ENCODE data around the gene LRRC63. TPM values are rescaled to one million over a fixed set of nuclear protein-coding genes. Genes with fewer than 3 reads are reported as not detected.

The LRRC63 gene
- 0.28 TPM in 1 of 2 replicates, not detected in the other for total RNA-seq (2011; cell fraction: chromatin; rRNA removed; ENCODE audit: low replicate concordance)
- not detected in 2 replicates for total RNA-seq (2011; cell fraction: nucleolus; rRNA removed)
- not detected in 2 replicates for total RNA-seq (2011; cell fraction: nucleoplasm; rRNA removed)
- 0.08 TPM in 1 of 2 replicates, not detected in the other for total RNA-seq (2014; rRNA removed)
- total RNA-seq (2014; rRNA removed; fragmentation: Illumina TruSeq; extraction: Trizol) = 0.22 and 0.29 TPM in 2 replicates
- 0.11 and 0.22 TPM in 2 replicates for total RNA-seq (2015; rRNA removed; fragmentation: Illumina TruSeq; extraction: Trizol)
- total RNA-seq (2021) = 0.16 and 0.18 TPM in 2 replicates
- 0.05 and 0.07 TPM in 2 replicates for polyA plus RNA-seq (2011; rRNA removed)
- not detected in 2 replicates for polyA plus RNA-seq (2011; cell fraction: cytosol; rRNA removed)
- polyA plus RNA-seq (2011; cell fraction: nucleus; rRNA removed) = 0.14 and 0.17 TPM in 2 replicates
- polyA plus RNA-seq (2012) = 0.21 and 0.44 TPM in 2 replicates
- polyA plus RNA-seq (2014; fragmentation: Illumina TruSeq; extraction: Trizol) = 0.18 and 0.25 TPM in 2 replicates
- under 1 TPM; 0.21 to 0.25 TPM for polyA plus RNA-seq (2014; fragmentation: Nextera tagmentation; extraction: Ambion mirVana)
- polyA plus RNA-seq (2014; rRNA removed) = 0.19 and 0.41 TPM in 2 replicates
- polyA minus RNA-seq (2011; rRNA and poly(A)+ RNA removed) = 0.09 TPM in 1 of 2 replicates, not detected in the other
- not detected in 2 replicates for polyA minus RNA-seq (2011; cell fraction: cytosol; rRNA and poly(A)+ RNA removed)
- 0.13 and 0.22 TPM in 2 replicates for polyA minus RNA-seq (2011; cell fraction: nucleus; rRNA and poly(A)+ RNA removed)
- percentile 28 among the genes with signal in this experiment for Bru-seq, nascent RNA
- percentile 27 among the genes with signal in this experiment for BruChase-seq, experiment 1, labeled RNA remaining after a 2-hour chase
- BruChase-seq, experiment 2, labeled RNA remaining after a 6-hour chase = percentile 26 among the genes with signal in this experiment
- long read RNA-seq, experiment 1 = 0 reads
- long read RNA-seq, experiment 2 = 0 reads
- long read RNA-seq, experiment 3 = 0 reads

- no peaks in the 10 kb centered on the region for H3K36me3 ChIP-seq (ENCODE audit: control insufficient read depth, insufficient read depth, low read length)
- intact Hi-C loops (cut with micrococcal nuclease) = loop anchor here (2.0 kb wide), 1 partner anchor 29 kb away; the partner anchor contains the start of gene LCP1
- 5% methylated on average over 17 of the region's 53 CpGs for WGBS (ENCODE audit: insufficient coverage, low coverage, missing lambda C conversion rate)
- POLR2A ChIA-PET = interaction anchor here (0.5 kb wide), 1 partner anchor 30 kb away, joined by 3 read pairs; the partner anchor contains the start of gene LCP1
- H3K4me1 ChIP-seq (replicated peaks in 1 of 2; ENCODE audit: control insufficient read depth in 2 of 2, insufficient read depth in 2 of 2, low read length in 2 of 2) = peaks cover 5 to 6% of the 10 kb centered on the region in 2 experiments; a peak in 3 of 5 replicates
- no peaks in the 10 kb centered on the region for H3K9me3 ChIP-seq (replicated peaks; ENCODE audit: control insufficient read depth, insufficient read depth, low read depth, low read length)
- CTCF ChIA-PET (ENCODE audit: low intra/inter-chr PET ratio) = no interaction called here
- no peaks in the 10 kb centered on the region for H3K79me2 ChIP-seq (ENCODE audit: control insufficient read depth, insufficient read depth, low read length)
- H3K4me3 ChIP-seq = peak within 1 kb of the TSS; percentile 45
- BruUV-seq (replicated peaks) = TSS peak; percentile 76
- in situ Hi-C loops (cut with MboI) = no loop called here
- H2AFZ ChIP-seq (ENCODE audit: low read depth, low read length) = peak within 1 kb of the TSS; percentile 95
- H3K27ac ChIP-seq (ENCODE audit: extremely low read depth, low read depth, low read length) = peak within 1 kb of the TSS; percentile 68
- H4K20me1 ChIP-seq (replicated peaks; ENCODE audit: control insufficient read depth, insufficient read depth, low read length) = no peaks in the 10 kb centered on the region
- H3K27me3 ChIP-seq (ENCODE audit: control insufficient read depth in 2 of 2, insufficient read depth in 2 of 2, low read length in 2 of 2) = no peaks in the 10 kb centered on the region
- peak; percentile 67 to 88 (median 77) for DNase-seq (ENCODE audit: extremely low read depth in 1 of 4, low spot score in 3 of 4)
- no peak for FAIRE-seq
- H3K9ac ChIP-seq (ENCODE audit: insufficient read depth in 1 of 2, low read depth in 2 of 2, low read length in 2 of 2) = peak within 1 kb of the TSS; percentile 56 to 82
- ATAC-seq = peak; percentile 99
- peak within 1 kb of the TSS; percentile 77 for H3K4me2 ChIP-seq (ENCODE audit: insufficient read depth, low read length)
- no peaks in the 10 kb centered on the region for H3K9me1 ChIP-seq (ENCODE audit: control insufficient read depth, insufficient read depth, low read length)
- TF ChIP-seq RBFOX2 (IDR thresholded peaks at IDR 0.05; ENCODE audit: low read depth, low read length) (peak; percentile 74), CBX1 (IDR thresholded peaks at IDR 0.05; ENCODE audit: low read depth) (no peak), CXXC5 (CRISPR knock-in tag; IDR thresholded peaks at IDR 0.05) (peak; percentile 84), ZFX (CRISPR knock-in tag; IDR thresholded peaks at IDR 0.05) (peak; percentile 45; the same call in 1 of the 2 replicates), NELFE (IDR thresholded peaks at IDR 0.05; ENCODE audit: insufficient read depth, insufficient read length) (no peak), ZBTB7A (IDR thresholded peaks at IDR 0.05; ENCODE audit: borderline replicate concordance, control insufficient read depth, low read depth, low read length) (peak; percentile 41; the same call in 1 of the 2 replicates), L3MBTL2 (IDR thresholded peaks at IDR 0.05) (peak; percentile 79; the same call in 1 of the 2 replicates), RBBP5 (IDR thresholded peaks at IDR 0.05; ENCODE audit: borderline replicate concordance, insufficient read depth, low read length, poor library complexity, severe bottlenecking) (peak; percentile 55), ZNF146 (CRISPR knock-in tag; IDR thresholded peaks at IDR 0.05; ENCODE audit: unreplicated experiment) (no peak), MAZ (CRISPR knock-in tag; conservative IDR thresholded peaks at IDR 0.05 in 1 of 2, IDR thresholded peaks at IDR 0.05 in 1 of 2) (peak; percentile 19 to 55; a peak in 2 of 4 replicates), ATF6 (CRISPR knock-in tag; IDR thresholded peaks at IDR 0.05) (no peak), CBFA2T2 (conservative IDR thresholded peaks at IDR 0.05) (no peak)
Measured at GRCh38 chr13:46211483-46212351, at the start of gene LRRC63. Gene LRRC63, plus strand, starts transcription at chr13:46211928. Its CDS starts 1,107 bp downstream, at chr13:46213035.

All from K562 (cell line).